ENCODE results near the gene RDM1. TPM values are rescaled to one million over a fixed set of nuclear protein-coding genes. Genes with fewer than 3 reads are reported as not detected.
"Not testable (repeated sequence)": the region's sequence is repeated elsewhere in the genome, so short reads cannot be mapped to it uniquely, and the experiment has no call there.

The RDM1 gene
- total RNA-seq, 1 experiment from 2014 or later, result 5.5 TPM

- in situ Hi-C loops (cut with HindIII; ENCODE audit: low pct_unique_long_range_greater_than_20kb, low sequenced_read_pairs), result no loop called here
- ChIA-PET CTCF (no interaction called here), POLR2A (no interaction called here)
- no peak for TF ChIP-seq CTCF (IDR thresholded peaks at IDR 0.05)
- TF ChIP-seq TCF7L2 (IDR thresholded peaks at IDR 0.05; ENCODE audit: low read depth, low read length), result no peak
- no peak for TF ChIP-seq SIN3A (IDR thresholded peaks at IDR 0.05; ENCODE audit: borderline replicate concordance, insufficient read depth, low read depth, low read length)
- TF ChIP-seq REST (IDR thresholded peaks at IDR 0.05; ENCODE audit: insufficient read depth in 1 of 2, low read depth in 2 of 2, low read length in 1 of 2), result no peak
- TF ChIP-seq POLR2AphosphoS5 (IDR thresholded peaks at IDR 0.05; ENCODE audit: low read depth, low read length), result no peak
- Histone ChIP-seq H3K27ac (ENCODE audit: low read length) (no peak overlapping the region), H3K9me3 (ENCODE audit: control insufficient read depth, insufficient read depth, low read depth, low read length) (no peaks in the 10 kb centered on the region), H3K4me3 (ENCODE audit: low read depth in 2 of 2, low read length in 2 of 2) (no peak overlapping the region), H3K27me3 (ENCODE audit: control insufficient read depth, insufficient read depth, low read length) (no peaks in the 10 kb centered on the region), H3K4me1 (ENCODE audit: control insufficient read depth, insufficient read depth, low read length) (no peaks in the 10 kb centered on the region), H3K36me3 (ENCODE audit: control insufficient read depth, insufficient read depth, low read length) (no peaks in the 10 kb centered on the region)
- no TSS peak for BruUV-seq (replicated peaks)
- intact Hi-C loops (cut with micrococcal nuclease; ENCODE audit: unreplicated experiment), result no loop called here
- 0 out of 2 replicates have a peak, but pooled peaks have one; percentile 26 for ATAC-seq
- DNase-seq (ENCODE audit: low read depth, low spot score), result no peak
Measured at GRCh38 chr17:35898283-35899070, 32.1 kb downstream of the RDM1 start.

DNA sequence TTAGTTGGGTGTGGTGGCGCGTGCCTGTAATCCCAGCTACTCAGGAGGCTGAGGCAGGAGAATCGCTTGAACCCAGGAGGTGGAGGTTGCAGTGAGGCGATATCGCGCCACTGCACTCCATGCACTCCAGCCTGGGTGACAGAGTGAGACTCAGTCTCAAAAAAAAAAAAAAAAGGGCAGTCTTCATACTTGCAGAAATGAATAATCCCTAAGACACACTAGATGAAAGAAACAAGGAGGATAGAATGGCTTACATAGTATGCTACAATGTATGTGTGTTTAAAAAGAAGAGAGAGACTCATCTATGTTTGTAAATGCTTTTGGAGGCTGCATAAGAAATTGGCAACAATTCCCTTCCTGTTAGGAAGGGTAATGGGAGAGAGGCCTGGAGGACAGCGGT is 32.8 kb downstream of the RDM1 start:
- DNase-seq (ENCODE audit: low read depth, low spot score); BruUV-seq (replicated peaks); POLR2A ChIA-PET; H3K4me3 ChIP-seq (ENCODE audit: low read depth in 2 of 2, low read length in 2 of 2); intact Hi-C loops (cut with micrococcal nuclease; ENCODE audit: unreplicated experiment); ATAC-seq; H3K9me3 ChIP-seq (ENCODE audit: control insufficient read depth, insufficient read depth, low read depth, low read length); H3K36me3 ChIP-seq (ENCODE audit: control insufficient read depth, insufficient read depth, low read length); H3K27me3 ChIP-seq (ENCODE audit: control insufficient read depth, insufficient read depth, low read length); in situ Hi-C loops (cut with HindIII; ENCODE audit: low pct_unique_long_range_greater_than_20kb, low sequenced_read_pairs); CTCF ChIA-PET; H3K4me1 ChIP-seq (ENCODE audit: control insufficient read depth, insufficient read depth, low read length); H3K27ac ChIP-seq (ENCODE audit: low read length): not testable (repeated sequence)
